Stimulated activated CD4-positive, alpha-beta T cell treated with anti-CD3 and anti-CD28 coated beads, Interleukin-4, amount 100 ng/mL, for 24 hours (primary cell): Measurements from ENCODE around the gene REPIN1.

Source experiments
- DNase-seq: peaks from one replicate; pipeline ENCODE4 v3.0.0-alpha.2; 2020

Gene REPIN1

GRCh38 chr7:150368096-150368883, at the start of gene REPIN1:
REPIN1 (plus strand) TSS chr7:150368822; CDS start chr7:150369712, 890 bp downstream.
- DNase-seq = peak; percentile 82

GRCh38 chr7:150321788-150322113, 46.9 kb upstream of the REPIN1 start:
- no peak for DNase-seq

- DNase-seq = peak; percentile 69
These were observed 46.3 kb upstream of the REPIN1 start for GRCh38 chr7:150322114-150322832.

- DNase-seq = peak; percentile 66
These were observed 45.6 kb upstream of the REPIN1 start, which contains the start of the genes ACTR3C and LRRC61 for GRCh38 chr7:150322833-150323681. ACTR3C (minus strand) TSS chr7:150323545; CDS start chr7:150295296, 28,249 bp downstream. LRRC61 (plus strand) TSS chr7:150323355; CDS start chr7:150336862, 13,507 bp downstream.

GRCh38 chr7:150323682-150324372, 44.8 kb upstream of the REPIN1 start:
- peak; percentile 31 for DNase-seq

GRCh38 chr7:150324373-150324961, 44.2 kb upstream of the REPIN1 start:
- DNase-seq = no peak

GRCh38 chr7:150325110-150325611, 43.5 kb upstream of the REPIN1 start:
- DNase-seq = no peak

GRCh38 chr7:150325901-150326300, 42.7 kb upstream of the REPIN1 start:
- DNase-seq = no peak

GRCh38 chr7:150326657-150327268, 41.9 kb upstream of the REPIN1 start:
- no peak for DNase-seq

GRCh38 chr7:150327308-150327707, 41.3 kb upstream of the REPIN1 start:
- DNase-seq = no peak

- no peak for DNase-seq
These were observed 39.1 kb upstream of the REPIN1 start for GRCh38 chr7:150329331-150330120.

GRCh38 chr7:150330211-150330885, 38.3 kb upstream of the REPIN1 start:
- no peak for DNase-seq

- no peak for DNase-seq
These were observed 35.6 kb upstream of the REPIN1 start for GRCh38 chr7:150332852-150333635.

GRCh38 chr7:150333659-150334058, 35.0 kb upstream of the REPIN1 start:
- no peak for DNase-seq

- DNase-seq = no peak
These were observed 34.5 kb upstream of the REPIN1 start for GRCh38 chr7:150334108-150334507.

- no peak for DNase-seq
These were observed 33.4 kb upstream of the REPIN1 start for GRCh38 chr7:150335108-150335773.

- no peak for DNase-seq
These were observed 32.9 kb upstream of the REPIN1 start for GRCh38 chr7:150335774-150336112.

GRCh38 chr7:150336746-150337145, 31.9 kb upstream of the REPIN1 start:
- DNase-seq = no peak

- no peak for DNase-seq
These were observed 31.4 kb upstream of the REPIN1 start for GRCh38 chr7:150337179-150337578.
